CD4-positive, alpha-beta T cell treated with Interleukin-1 beta for 1 hour (primary cell): ENCODE measurements around the gene TUFM.
"Not testable (repeated sequence)": the region's sequence is repeated elsewhere in the genome, so short reads cannot be mapped to it uniquely, and the experiment has no call there.

Experiments
- DNase-seq, 2 donors: peaks; one replicate each; pipeline ENCODE4 v3.0.0-alpha.2; 2020 to 2022

The TUFM gene

GRCh38 chr16:28837672-28838557 lies 8.2 kb downstream of the TUFM start:
- no peak for DNase-seq

GRCh38 chr16:28836761-28837064 lies 9.4 kb downstream of the TUFM start:
- DNase-seq = no peak

GRCh38 chr16:28835864-28836760 lies 10.0 kb downstream of the TUFM start:
- DNase-seq = no peak

GRCh38 chr16:28834873-28835863 lies 11.0 kb downstream of the TUFM start:
- no peak for DNase-seq

GRCh38 chr16:28834349-28834748 lies 11.8 kb downstream of the TUFM start:
- no peak for DNase-seq

GRCh38 chr16:28830531-28830930 lies 15.6 kb downstream of the TUFM start:
- DNase-seq = no peak

- DNase-seq = no peak
Observed at GRCh38 chr16:28829747-28830146, 16.4 kb downstream of the TUFM start.

- no peak for DNase-seq
Observed at GRCh38 chr16:28826141-28826540, 20.0 kb downstream of the TUFM start.

- DNase-seq = no peak
Observed at GRCh38 chr16:28824717-28824973, 21.5 kb downstream of the TUFM start.

GRCh38 chr16:28823873-28824716 lies 22.1 kb downstream of the TUFM start:
- peak; percentile 95 to 96 for DNase-seq

- no peak for DNase-seq
Observed at GRCh38 chr16:28823291-28823872, 22.8 kb downstream of the TUFM start.

- peak; percentile 93 to 94 for DNase-seq
Observed at GRCh38 chr16:28822520-28823290, 23.4 kb downstream of the TUFM start, which contains the start of gene ATXN2L. ATXN2L (plus strand) TSS chr16:28822999; CDS start chr16:28823260, 261 bp downstream.

- DNase-seq = no peak
Observed at GRCh38 chr16:28821874-28822519, 24.2 kb downstream of the TUFM start.

- DNase-seq = not testable (repeated sequence)
Observed at GRCh38 chr16:28820546-28820945, 25.6 kb downstream of the TUFM start.

- peak in 1 of 2 donors; percentile 9 for DNase-seq
Observed at GRCh38 chr16:28820016-28820415, 26.1 kb downstream of the TUFM start.

- not testable (repeated sequence) for DNase-seq
Observed at GRCh38 chr16:28807445-28808120, 38.6 kb downstream of the TUFM start.

- peak; percentile 76 to 77 for DNase-seq
Observed at GRCh38 chr16:28802235-28803019, 43.7 kb downstream of the TUFM start.
